GM18499 (cell line): ENCODE data around the gene PRKACA.
A peak's percentile ranks its signal among the peaks of the same experiment; 100 is the strongest.

ENCODE experiments used
- ATAC-seq: cut with Tn5 transposase; IDR thresholded peaks from one replicate; pipeline ENCODE4 v1.9.1; 2021; ENCODE audit warnings: moderate number of reproducible peaks; ENCODE audit not compliant: insufficient read depth, unreplicated experiment

PRKACA gene

GRCh38 chr19:14097532-14098151 lies 19.9 kb downstream of the PRKACA start:
- no peak for ATAC-seq

GRCh38 chr19:14096272-14096992 lies 21.1 kb downstream of the PRKACA start:
- ATAC-seq = no peak

GRCh38 chr19:14094854-14095253 lies 22.7 kb downstream of the PRKACA start:
- no peak for ATAC-seq

GRCh38 chr19:14093117-14093823 lies 24.3 kb downstream of the PRKACA start:
- ATAC-seq = no peak

GRCh38 chr19:14091813-14092462 lies 25.6 kb downstream of the PRKACA start:
- ATAC-seq = no peak

- ATAC-seq = no peak
These were observed 26.3 kb downstream of the PRKACA start for GRCh38 chr19:14091081-14091812.

- ATAC-seq = no peak
These were observed 27.0 kb downstream of the PRKACA start, which contains the start of gene SAMD1 for GRCh38 chr19:14090509-14091080. TSS of gene SAMD1 (minus strand) at chr19:14090751.

- no peak for ATAC-seq
These were observed 27.7 kb downstream of the PRKACA start for GRCh38 chr19:14089662-14090508.

GRCh38 chr19:14089412-14089661 lies 28.2 kb downstream of the PRKACA start:
- no peak for ATAC-seq

- no peak for ATAC-seq
These were observed 28.7 kb downstream of the PRKACA start for GRCh38 chr19:14088634-14089411.

- no peak for ATAC-seq
These were observed 31.5 kb downstream of the PRKACA start for GRCh38 chr19:14086098-14086497.

GRCh38 chr19:14085309-14085995 lies 32.1 kb downstream of the PRKACA start, which contains the start of gene C19orf67:
TSS of gene C19orf67 (minus strand) at chr19:14085783. CDS start at chr19:14085627, 156 bp downstream.
- ATAC-seq = no peak

GRCh38 chr19:14082675-14082960 lies 34.9 kb downstream of the PRKACA start:
- no peak for ATAC-seq

- ATAC-seq = no peak
These were observed 35.5 kb downstream of the PRKACA start for GRCh38 chr19:14081797-14082674.

- peak; percentile 85 for ATAC-seq
These were observed 36.4 kb downstream of the PRKACA start for GRCh38 chr19:14080887-14081796.

- no peak for ATAC-seq
These were observed 39.2 kb downstream of the PRKACA start for GRCh38 chr19:14078411-14078810.
